Activated CD8-positive, alpha-beta memory T cell treated with anti-CD3 and anti-CD28 coated beads, Interleukin-2, amount 50 U/mL, for 4 hours (primary cell): Measurements from ENCODE around the gene NCOR2.

Experiments used
- DNase-seq: peaks from one replicate; pipeline ENCODE4 v3.0.0-alpha.2; 2020

Gene NCOR2

GRCh38 chr12:124542021-124542949 lies 25.1 kb downstream of the NCOR2 start:
- DNase-seq: no peak

GRCh38 chr12:124541322-124541721 lies 26.1 kb downstream of the NCOR2 start:
- DNase-seq: no peak

- no peak for DNase-seq
These were observed 28.0 kb downstream of the NCOR2 start for GRCh38 chr12:124539084-124540041.

- DNase-seq: no peak
These were observed 29.0 kb downstream of the NCOR2 start for GRCh38 chr12:124538194-124539082.

- no peak for DNase-seq
These were observed 29.8 kb downstream of the NCOR2 start for GRCh38 chr12:124537525-124538193.

- no peak for DNase-seq
These were observed 30.8 kb downstream of the NCOR2 start for GRCh38 chr12:124536641-124537040.

- no peak for DNase-seq
These were observed 32.4 kb downstream of the NCOR2 start for GRCh38 chr12:124534776-124535740.

GRCh38 chr12:124533456-124533855 lies 34.0 kb downstream of the NCOR2 start:
- no peak for DNase-seq

- DNase-seq: no peak
These were observed 34.4 kb downstream of the NCOR2 start for GRCh38 chr12:124532967-124533366.

GRCh38 chr12:124532331-124532750 lies 35.1 kb downstream of the NCOR2 start:
- DNase-seq: no peak

GRCh38 chr12:124531906-124532305 lies 35.5 kb downstream of the NCOR2 start:
- no peak for DNase-seq

- DNase-seq: no peak
These were observed 36.1 kb downstream of the NCOR2 start for GRCh38 chr12:124531281-124531745.

- no peak for DNase-seq
These were observed 36.7 kb downstream of the NCOR2 start for GRCh38 chr12:124530637-124531263.

GRCh38 chr12:124529565-124530276 lies 37.7 kb downstream of the NCOR2 start:
- DNase-seq: no peak

- no peak for DNase-seq
These were observed 39.4 kb downstream of the NCOR2 start for GRCh38 chr12:124527861-124528561.

GRCh38 chr12:124525927-124526692 lies 41.3 kb downstream of the NCOR2 start:
- no peak for DNase-seq

- DNase-seq: no peak
These were observed 42.0 kb downstream of the NCOR2 start for GRCh38 chr12:124525455-124525854.
